Stimulated activated CD8-positive, alpha-beta memory T cell treated with anti-CD3 and anti-CD28 coated beads, Interleukin-4, amount 100 ng/mL, for 4 hours (primary cell): Measurements from ENCODE around the gene BSND.
"Not testable (repeated sequence)": the region's sequence is repeated elsewhere in the genome, so short reads cannot be mapped to it uniquely, and the experiment has no call there.

Experiments
- DNase-seq, 2 donors: peaks; one replicate each; pipeline ENCODE4 v3.0.0-alpha.2; 2020; ENCODE audit warnings: low read depth in 2 of 2, low spot score in 1 of 2

Gene BSND

GRCh38 chr1:54998677-54999076, at the start of gene BSND:
TSS of gene BSND (plus strand) at chr1:54998933. CDS start at chr1:54999187, 254 bp downstream.
- no peak for DNase-seq

DNA sequence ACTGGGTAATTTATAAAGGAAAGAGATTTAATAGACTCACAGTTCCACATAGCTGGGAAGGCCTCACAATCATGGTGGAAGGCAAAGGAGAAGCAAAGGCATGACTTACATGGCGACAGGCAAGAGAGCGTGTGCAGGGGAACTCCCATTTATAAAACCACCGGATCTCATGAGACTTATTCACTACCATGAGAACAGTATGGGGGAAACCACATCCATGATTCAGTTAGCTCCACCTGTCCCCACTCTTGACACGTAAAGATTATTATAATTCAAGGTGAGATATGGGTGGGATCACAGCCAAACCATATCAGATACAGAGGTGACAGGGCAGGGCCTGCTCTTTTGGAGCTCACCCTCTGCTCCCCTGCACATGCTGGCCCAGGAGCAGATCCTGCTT, 49.7 kb upstream of the BSND start:
- no peak for DNase-seq

DNA sequence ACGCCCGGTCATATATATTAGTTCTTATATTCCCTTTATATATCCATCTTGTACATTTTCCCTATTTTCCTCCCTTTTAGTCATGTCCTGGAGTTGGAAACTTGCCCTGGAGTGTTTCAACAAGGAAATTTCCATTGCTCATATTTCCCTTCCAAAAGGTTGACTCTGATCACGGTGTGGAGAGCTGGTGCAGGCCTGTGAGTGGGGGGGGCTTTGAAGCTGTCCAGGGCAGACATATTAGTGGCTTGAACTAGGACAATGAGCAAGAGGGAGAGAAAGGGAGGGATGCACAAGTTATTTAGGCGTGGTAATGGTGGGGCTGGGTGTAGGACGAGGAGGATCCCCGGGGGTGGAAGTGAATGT, 48.7 kb upstream of the BSND start:
- no peak for DNase-seq

GRCh38 chr1:54950369-54951163, 48.2 kb upstream of the BSND start:
- DNase-seq = peak in 1 of 2 donors; percentile 3

- no peak for DNase-seq
Measured at GRCh38 chr1:54951810-54952226, 46.9 kb upstream of the BSND start.

DNA sequence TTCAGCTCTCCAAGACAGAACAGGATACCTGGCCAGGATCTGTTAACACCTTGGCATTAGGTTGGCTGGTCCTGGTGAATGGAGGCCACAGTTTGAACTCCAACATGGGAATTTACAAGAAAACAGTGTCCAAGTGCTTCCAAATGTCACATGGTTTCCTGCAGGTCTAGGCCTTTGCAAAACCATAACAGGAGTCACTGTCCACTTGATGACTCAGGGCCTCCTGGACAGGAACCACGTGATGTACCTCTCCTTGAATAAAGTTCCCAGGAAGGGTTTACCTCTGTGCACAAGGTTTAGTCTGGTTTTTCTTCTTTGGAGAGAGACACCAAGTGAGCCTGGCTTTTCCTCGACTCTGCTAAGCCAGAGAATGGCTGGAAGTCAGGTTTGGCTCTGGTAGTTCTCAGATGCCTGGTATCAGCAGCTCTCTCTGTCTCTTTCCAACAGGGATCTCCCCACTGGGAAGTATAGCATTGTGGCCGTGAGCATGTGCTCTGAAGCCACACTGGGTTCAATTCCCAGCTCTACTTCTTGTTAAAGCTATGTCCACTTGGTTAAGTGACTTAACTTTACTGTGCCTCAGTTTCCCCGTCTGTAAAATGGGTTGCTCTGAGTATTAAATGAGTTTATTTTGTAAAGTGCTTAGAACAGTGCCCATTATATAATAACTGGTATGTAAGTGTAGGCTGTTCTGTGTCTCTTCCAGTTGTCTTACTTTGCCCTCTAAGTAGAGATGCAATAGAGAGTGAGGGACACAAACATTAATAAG, 45.6 kb upstream of the BSND start:
- no peak for DNase-seq

DNA sequence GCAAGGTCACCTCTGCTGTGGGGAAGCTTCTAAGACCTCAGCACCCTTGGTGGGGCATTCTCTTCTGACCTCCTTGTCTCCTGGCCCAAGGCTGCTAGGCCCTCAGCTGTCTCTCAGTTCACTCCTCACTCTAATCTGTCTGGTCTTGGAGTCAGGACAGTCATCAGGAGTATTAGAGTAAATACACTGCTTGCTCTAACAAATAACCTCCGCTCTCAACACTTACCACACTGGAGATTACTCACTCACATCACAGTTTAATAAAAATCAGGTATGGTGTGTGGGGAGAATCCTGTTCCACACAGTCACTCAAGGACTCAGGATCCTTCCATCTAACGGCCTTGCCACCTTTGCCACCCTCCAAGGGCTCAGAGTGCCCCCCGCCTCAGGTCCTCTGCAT, 44.9 kb upstream of the BSND start:
- no peak for DNase-seq

- DNase-seq = no peak
Measured at GRCh38 chr1:54955359-54955758, 43.4 kb upstream of the BSND start.

- DNase-seq = no peak
Measured at GRCh38 chr1:54956726-54957125, 42.0 kb upstream of the BSND start.

GRCh38 chr1:54959241-54959640, 39.5 kb upstream of the BSND start:
- no peak for DNase-seq

- DNase-seq = no peak
Measured at GRCh38 chr1:54962612-54963395, 35.9 kb upstream of the BSND start.

DNA sequence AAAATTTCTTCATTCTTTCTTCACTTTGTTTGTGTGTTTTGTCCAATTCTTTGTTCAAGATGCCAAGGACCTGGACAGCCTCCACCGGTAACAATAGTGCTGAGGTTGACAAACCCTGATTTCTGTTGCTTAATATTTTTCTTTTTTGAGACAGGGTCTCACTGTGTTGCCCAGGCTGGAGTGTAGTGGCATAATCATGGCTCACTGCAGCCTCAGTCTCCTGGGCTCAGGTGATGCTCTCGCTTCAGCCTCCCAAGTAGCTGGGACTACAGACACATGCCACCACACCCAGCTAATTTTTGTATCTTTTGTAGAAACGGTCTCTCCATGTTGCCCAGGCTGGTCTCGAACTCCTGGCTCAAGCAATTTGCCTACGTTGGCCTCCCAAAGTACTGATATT, 34.9 kb upstream of the BSND start:
- DNase-seq = not testable (repeated sequence)

DNA sequence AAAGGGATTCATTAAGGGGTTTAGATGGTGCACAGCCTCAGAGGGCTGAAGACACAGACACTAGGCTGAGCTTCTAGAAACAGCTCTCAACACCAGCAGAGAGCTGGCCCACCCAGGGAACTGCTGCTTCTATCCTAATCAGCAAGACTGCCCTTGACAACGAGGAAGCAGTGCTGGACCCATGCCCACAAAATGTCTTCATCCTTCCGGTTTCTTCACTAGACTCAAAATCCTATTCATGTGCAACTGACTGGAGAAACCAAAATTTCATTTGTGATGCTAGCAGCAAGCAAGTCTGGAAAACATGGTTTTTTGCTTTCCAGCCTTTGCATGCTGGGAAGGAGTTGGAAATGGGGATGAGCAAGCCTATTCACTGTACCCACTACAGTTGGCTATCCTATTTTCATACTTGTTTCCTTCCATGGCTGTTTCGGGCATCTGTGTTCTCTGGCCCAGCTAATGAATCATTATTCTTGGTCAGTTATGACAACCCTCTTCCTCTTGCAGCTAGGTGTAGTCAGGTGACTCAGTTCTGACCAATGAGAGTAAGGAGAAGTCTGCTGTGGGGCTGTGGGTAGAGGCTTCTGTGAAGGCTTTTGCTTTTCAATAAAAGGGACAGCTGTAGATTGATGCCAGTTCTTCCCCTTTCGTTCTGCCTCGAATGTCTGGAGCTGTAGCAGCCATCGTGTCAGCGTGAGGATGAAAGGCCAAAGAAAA, 33.0 kb upstream of the BSND start:
- DNase-seq = no peak

DNA sequence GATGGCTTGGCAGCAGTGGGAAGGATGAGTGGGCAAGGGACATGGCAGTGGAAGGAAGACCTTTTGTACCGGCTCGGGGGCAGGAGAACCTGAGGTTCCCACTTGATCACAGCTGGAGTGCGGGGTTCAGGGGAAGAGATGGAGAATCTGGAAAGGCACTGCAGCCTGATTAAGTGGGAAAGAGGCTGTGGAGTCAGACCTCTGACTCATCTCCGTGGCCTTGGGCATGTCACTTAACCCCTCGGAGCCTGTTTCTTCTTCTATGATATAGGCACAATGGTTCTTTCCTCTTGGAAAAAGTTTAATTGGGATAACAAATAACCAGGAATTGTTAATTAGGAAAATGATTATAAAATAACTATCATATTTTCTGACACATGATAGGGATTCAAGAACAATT, 31.4 kb upstream of the BSND start:
- DNase-seq = no peak

DNA sequence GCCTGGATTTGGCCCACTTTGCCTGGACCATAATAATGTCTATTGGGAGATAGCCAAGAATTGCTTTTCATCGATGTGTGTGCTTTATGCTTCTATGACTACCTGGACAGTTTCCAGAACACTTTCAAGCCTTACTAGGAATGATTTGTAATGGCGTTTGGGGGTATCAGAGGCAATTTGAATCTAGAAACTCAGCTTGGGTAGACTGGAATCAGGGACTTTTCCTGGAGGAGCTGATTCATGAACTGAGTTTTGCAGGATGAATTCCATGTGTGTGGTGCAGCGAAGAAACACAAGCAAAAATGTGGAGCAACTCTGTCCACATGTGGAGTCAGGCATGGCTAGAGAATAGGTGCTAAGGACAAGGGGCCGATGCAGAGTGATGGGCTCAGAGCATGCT, 30.2 kb upstream of the BSND start:
- DNase-seq = no peak

- no peak for DNase-seq
Measured at GRCh38 chr1:54969879-54970278, 28.9 kb upstream of the BSND start.

- no peak for DNase-seq
Measured at GRCh38 chr1:54970901-54971300, 27.8 kb upstream of the BSND start.

DNA sequence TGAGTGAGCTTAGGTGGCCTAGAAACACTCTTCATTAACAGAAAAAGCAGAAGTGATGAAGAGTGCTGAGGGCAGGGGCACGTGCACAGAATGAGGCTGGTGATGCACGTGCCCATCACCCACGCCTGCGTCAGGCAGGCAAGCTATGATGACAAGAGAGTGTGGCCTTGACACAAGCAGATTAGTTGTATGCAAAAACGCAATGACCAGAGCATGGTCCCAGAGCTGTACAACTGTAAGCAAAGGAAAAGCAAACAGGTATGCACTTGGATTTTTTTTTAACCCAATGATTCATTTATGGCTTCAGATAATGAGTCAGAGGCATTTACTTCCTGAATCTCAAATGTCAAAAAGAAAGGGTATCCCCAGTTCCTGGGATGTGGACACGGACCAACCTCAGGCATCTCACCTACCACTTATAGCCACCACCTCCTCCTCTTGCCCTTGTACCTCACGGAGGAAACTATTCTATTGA, 27.4 kb upstream of the BSND start:
- no peak for DNase-seq

GRCh38 chr1:54972436-54972835, 26.3 kb upstream of the BSND start:
- no peak for DNase-seq

DNA sequence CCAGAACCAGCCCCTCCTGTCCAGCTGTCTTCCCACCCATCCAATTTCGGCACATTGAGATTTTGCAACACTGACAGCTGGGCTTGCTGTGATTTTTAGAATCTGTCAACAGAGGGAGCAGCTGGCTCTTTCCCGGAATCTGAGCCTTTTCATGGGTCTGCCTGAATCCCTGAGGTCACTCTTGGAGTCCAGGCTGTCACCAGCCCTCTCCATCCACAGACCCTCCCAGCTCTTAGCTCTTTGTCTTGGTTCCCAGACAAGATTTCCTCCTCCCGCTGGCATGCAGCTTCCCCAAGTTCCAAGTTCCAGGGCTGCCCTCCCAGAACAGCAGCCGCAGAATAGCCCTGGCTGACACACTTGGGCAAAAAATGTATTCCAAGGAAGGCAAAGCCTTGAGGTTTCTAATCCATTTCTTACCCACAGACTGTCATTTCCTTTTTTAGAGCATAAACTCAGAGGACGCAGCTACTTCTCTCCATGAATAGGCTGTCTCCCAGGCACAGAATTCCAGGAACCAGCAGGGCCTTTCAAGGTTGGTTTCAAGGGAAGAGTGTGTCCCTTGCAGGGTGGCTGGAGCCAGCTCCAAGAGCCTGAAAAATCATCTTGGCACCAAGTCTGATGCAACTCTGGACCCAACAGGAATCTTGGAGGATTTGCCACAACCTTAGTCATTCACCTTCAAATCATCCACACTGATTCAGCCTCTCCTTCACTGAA, 25.4 kb upstream of the BSND start:
- no peak for DNase-seq
